Stimulated activated CD8-positive, alpha-beta memory T cell treated with anti-CD3 and anti-CD28 coated beads, Interleukin-2, amount 100 ng/mL, for 1 hour (primary cell): ENCODE results near the gene TGFB1.

Experiments
- DNase-seq, 2 donors: peaks; one replicate each; pipeline ENCODE4 v3.0.0-alpha.2; 2020; ENCODE audit warnings: low read depth in 2 of 2

The TGFB1 gene

DNA sequence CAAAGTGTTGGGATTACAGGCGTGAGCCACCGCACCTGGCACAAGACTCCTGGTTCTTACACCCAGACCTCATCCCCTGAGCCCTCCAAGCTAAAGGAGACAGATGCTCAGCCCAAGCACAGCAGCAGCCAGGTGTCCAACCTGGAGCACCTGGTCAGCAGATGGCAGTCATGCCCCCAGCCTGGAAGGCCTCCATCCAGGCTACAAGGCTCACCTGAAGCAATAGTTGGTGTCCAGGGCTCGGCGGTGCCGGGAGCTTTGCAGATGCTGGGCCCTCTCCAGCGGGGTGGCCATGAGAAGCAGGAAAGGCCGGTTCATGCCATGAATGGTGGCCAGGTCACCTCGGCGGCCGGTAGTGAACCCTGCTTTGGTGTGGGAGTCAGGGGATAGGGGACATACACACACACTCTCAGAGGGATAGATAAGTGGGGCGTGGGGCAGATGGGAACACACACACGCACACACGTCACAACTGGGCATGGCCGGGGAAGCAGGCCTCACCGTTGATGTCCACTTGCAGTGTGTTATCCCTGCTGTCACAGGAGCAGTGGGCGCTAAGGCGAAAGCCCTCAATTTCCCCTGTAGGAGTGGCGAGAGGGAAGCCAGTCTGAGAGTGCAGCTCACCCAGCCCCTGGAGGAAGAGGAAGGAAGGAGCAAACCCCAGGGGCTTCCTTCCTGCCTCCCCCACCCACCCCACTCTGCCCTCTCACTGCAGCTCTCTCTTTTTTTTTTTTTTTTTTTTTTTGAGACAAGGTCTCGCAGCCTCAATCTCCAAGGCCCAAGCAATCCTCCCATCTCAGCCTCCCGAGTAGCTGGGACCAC lies 11.8 kb downstream of the TGFB1 start:
- DNase-seq = no peak

DNA sequence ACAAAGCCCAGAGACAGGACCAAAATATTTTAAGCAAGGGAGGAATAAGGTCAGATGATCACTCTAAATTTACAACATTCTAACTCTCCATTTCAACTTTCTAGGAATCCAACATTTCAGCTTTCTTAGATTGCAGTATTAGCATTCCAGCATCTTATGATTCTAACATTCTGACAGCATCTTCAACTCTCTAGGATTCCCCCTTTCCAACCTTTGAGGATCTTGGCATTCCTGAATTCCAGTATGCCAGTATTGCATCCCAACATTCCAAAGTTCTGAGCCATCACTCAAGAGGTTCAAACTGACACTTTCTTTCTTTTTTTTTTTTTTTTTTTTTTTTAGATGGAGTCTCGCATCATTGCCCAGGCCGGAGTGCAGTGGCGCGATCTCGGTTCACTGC lies 13.8 kb downstream of the TGFB1 start:
- DNase-seq = no peak

DNA sequence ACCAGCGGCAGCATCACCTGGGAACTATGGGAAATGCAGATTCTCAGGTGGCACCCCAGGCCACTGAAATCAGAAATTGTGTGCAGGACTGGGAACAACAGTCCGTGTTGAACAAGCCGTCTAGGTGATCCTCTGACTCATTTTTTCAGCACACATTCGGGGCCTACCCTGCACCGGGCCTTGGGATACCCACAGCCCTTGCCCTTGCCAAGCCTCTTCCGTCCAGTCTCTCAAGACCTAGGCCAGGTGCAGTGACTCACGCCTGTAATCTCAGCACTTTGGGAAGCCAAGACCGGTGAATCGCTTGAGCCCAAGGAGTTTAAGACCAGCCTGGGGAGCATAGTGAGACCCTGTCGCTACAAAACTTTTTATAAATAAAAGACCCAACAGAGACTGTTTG lies 18.3 kb downstream of the TGFB1 start:
- DNase-seq = no peak

DNA sequence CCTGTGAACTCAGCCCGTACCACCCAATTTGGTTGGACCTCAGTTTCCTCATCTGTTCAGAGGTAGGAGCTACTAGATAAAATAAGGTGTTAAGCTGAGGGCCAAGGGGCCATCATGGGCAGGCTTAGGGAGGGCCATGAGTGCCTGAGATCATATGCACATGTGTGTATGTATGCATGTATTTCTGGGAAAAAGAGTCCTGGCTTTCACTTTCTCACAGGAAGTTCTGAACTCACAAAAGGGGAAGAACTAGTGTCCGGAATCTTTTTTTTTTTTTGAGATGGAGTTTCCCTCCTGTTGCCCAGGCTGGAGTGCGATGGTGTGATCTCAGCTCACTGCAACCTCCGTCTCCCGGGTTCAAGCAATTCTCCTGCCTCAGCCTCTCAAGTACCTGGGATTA lies 18.9 kb downstream of the TGFB1 start:
- no peak for DNase-seq

DNA sequence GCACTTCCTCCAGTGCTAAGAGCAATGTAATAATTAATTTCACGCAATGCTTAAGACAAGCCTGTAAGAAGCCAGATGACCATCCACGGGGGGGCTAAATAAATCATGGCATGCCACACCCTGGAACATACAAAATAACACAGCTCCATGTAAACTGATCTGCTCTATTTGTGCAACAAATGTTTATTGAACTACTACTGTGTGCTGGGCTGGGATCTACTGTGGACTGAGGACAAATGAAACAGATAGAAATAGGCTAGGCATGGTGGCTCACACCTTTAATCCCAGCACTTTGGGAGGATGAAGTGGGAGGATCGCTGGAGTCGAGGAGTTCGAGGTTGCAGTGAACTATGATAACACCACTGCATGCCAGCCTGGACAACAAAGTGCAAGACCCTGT lies 21.3 kb downstream of the TGFB1 start:
- DNase-seq = no peak

DNA sequence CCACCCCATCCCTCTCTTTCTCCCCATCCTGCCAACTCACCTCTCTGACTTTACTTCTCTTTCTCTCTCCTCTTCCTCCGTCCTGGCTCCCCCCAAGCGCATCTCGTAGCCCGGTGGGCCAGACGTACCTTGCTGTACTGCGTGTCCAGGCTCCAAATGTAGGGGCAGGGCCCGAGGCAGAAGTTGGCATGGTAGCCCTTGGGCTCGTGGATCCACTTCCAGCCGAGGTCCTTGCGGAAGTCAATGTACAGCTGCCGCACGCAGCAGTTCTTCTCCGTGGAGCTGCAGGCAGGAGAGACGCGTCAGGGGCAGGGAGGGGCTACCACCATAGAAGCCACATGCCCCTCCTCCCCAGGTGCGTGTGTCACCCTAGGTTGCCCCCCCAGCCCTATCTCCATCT lies 21.7 kb downstream of the TGFB1 start:
- no peak for DNase-seq

DNA sequence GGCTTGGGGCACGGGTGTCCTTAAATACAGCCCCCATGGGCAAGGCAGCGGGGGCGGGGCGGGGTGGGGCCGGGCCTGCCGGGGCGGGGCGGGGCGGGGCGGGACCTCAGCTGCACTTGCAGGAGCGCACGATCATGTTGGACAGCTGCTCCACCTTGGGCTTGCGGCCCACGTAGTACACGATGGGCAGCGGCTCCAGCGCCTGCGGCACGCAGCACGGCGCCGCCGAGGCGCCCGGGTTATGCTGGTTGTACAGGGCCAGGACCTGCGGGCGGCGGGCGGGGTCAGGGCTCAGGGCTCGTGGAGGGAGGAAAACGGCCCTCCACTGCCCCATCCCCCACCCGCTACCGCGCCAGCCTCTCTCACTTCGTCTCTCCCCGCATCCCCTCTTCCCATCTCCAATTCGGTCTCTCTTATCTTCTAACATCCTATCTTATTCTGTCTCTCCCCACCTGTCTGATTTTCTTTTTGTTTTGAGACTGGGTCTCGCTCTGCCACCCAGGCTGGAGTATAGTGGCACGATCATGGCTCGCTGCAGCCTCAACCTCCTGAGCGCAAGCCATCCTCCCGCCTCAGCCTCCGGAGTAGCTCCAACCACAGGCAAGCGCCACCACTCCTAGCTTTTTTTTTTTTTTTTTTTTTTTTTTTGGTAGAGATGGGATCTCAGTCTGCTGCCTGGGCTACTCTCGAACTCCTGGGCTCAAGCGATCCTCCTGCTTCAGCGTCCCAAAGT lies 22.6 kb downstream of the TGFB1 start:
- DNase-seq = no peak

DNA sequence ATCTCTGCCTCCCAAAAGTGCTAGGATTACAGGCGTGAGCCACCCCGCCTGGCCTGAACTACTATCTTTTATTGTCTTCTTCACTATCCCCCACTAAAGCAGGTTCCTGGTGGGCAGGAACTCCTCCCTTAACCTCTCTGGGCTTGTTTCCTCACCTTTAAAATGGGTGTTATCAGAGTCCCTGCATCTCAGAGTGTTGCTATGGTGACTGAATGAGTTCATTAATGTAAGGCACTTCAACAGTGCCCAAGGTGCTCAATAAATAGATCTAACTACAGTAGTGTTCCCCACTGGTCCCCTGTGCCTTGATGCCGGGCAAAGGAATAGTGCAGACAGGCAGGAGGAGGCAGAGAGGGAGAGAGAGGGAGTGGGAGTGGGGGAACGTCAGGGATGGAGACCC lies 23.2 kb downstream of the TGFB1 start:
- no peak for DNase-seq

DNA sequence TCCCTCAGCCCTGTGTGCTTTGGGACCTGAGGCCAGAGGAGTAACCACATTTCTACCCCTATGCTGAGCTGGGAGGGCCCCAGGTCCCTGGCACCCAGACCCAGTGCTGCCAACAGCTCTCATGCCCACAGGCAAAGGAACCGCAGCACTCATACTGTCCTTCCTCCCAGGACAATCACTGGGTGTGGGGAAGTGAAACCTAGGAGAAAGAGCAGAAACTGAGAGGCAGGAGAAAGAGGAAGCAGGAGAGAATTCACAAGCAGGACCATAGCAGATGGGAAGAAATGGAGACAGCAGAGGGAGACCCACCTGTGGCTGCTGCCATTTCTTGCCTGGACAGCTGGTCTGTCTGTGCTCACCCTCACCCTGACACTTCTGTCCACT lies 24.9 kb downstream of the TGFB1 start:
- DNase-seq = no peak

DNA sequence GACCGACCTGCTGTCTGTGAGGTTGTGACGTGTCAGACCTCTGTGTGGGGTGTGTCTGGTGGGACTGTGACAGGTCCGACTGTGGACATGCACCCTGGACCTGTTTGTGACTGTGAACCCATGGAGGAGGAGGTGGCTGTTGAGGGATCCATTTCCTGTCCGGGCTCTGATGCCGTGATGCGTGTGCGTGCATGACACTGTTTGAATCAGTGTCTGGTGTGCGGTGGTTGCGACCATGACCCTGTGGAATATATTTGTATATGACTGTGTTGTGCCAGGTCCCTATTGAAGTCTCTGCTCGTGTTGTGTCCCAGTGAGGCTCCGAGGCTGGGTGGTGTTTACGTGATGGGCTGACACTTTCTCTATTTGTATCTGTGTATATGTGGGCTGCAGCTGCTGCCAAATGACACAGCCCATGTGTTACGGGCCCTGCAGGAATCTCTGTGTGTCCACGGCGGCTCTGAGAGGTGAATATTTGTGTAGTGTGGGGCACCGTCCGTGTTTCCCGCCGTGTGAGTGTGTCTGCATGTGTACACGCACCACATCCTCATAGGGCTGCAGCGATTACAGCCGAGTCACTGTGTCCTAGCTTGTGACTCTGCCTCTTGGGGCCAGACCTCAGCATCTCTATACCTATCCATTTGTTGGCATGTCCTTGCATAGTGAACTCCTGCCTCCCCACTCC lies 25.4 kb downstream of the TGFB1 start:
- no peak for DNase-seq

DNA sequence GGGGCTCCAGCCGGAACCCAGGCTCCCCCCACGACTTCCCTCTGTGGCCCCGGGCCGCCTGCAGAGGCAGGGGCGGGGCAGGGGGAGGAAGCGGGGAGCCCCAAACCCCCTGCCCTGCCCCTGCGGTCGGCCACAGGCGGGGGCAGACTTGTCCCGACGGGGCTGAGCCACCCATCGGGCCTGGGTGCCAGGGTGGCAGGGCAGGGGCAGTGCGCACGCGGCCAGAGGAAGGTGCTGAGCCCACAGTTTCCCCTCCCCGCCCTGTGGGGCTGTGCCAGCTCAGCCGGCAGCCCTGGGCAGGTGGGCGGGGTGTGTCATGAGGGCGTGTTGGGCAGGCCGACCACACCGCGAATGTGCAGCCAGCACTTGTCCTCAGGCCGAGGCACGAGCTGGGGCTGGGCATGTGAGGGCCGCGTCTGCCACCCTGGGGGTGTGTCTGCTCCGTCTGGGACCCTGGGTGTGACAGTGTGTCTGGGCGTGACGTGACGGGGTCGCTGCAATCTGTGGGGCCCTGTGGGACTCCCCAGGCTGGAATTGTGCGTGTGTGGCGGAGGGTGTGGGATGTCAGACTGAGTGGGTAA lies 26.1 kb downstream of the TGFB1 start:
- DNase-seq = peak; percentile 69 to 72

DNA sequence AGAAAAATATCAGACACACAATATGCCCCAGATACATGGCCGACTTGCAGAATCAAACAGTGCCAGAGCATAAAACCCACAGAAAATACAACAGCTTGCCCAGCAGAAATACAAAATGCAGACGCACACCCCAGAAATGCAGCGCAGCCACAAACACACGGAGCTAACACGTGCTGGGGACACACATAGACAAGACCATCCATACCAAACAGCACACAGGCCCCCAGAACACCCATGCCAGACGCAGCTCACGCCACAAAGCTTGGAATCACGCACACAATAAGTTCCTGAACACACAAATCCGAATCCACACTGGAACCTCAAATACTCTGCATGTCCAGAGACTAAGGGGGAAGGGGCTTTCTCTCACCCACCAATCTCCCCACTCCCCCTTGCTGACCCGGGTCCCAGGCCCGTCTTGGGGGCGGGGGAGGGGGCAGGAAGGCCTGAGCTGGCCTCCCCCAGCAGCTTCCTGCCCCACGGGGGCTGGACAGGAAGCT lies 26.6 kb downstream of the TGFB1 start:
- no peak for DNase-seq

DNA sequence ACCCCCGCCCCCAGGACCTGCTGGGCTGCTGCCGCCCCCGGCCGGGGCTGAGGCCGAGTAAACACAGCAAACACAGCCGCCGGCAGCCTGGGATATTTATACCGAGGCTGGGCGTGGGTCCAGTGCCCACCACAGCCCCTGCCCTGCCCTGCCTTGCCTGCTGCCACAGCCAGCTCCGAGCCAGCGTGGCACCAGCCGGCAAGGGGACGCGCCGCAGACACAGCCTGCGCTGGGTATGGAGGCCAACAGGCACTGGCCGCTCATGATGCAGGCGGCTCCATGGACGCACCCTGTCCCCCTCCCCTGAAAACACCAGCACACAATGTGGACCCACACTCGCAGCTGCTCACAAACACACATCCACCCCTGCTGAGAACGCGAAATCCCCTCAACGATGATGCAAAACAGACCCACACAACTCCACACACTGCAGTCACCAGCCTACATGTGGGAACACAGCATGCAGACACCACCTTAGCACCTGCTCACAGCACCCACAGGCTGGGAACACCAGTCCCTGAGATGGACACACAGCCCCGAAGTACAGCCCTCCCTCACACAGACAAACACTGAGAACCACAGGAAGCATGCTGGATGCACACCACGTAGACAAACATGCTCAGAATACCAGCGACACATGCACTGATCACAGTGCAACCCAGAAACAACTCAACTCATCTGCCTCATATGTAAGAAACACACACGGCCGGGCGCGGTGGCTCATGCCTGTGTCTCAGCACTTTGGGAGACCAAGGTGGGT lies 27.6 kb downstream of the TGFB1 start:
- no peak for DNase-seq

DNA sequence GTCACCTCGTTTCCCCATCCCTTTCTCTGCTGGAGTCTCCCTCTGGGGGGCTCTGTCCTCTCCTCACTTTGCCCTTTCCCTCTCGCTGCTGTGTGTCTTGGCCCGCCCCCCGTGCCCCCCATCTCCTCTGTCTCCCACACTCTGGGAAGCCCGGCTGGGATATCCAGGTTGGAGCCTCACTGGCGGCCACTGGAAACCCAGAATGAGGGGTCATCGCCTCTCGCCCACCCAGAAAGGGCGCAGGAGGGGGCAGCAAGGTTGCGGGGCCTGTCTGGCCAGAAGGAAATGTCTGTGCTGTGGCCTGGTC lies 28.1 kb downstream of the TGFB1 start:
- DNase-seq = no peak

DNA sequence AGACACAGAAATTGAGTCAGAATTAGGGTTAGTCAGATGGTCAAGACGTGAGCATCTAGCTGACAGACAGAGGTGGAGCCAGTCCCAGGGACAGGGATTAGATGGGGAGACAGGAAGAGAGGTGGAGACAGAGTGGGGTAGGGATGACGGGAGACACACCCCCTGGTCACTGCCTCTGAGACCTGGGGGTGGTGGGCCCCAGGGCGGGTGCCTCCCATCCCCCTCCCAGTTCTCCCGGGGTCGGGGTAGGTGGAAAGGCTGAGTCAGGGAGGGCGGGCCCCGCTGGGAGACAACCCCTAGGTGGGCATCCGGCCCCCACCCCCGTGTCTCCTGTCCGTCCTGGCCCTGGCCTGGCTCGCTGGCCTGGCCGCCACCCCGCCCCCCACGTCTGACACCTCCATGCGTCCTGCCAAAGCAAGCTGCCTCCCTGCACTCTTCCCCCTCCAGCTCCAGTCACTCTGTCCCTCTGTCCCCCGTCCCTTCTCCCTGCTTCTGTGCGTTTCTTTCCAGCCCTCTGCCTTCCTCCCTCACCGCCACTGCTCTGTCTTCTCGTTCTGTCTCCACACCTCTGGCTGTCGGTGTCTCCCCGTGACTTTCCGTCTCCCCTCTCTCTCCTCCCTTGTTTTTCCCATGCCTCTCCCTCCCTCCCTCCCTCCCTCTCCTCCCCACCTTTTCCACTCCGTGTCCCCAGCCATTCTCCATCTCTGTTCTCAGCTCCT lies 28.6 kb downstream of the TGFB1 start:
- no peak for DNase-seq

DNA sequence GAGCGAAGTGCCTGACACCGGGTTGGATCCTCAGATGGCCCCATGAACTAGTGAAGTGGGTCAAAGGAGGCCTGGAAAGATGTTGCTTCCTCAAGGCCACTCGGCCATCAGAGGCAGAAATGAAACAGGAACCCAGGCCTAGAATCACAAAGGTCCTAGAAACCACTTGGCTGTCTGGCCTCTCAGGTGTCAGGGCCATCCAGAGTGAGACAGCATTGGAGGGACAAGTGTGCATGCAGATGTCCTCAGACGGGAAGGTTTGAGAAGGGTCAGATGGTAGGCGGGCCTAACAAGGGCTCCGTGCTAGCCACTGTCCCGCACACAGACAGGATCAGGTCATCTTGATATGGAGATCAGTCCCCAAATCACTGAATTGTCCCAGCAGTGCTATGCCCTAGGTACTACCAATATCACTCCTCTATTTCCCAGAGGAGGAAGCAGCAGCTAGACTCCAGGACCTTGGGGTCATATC lies 29.5 kb downstream of the TGFB1 start:
- DNase-seq = no peak

DNA sequence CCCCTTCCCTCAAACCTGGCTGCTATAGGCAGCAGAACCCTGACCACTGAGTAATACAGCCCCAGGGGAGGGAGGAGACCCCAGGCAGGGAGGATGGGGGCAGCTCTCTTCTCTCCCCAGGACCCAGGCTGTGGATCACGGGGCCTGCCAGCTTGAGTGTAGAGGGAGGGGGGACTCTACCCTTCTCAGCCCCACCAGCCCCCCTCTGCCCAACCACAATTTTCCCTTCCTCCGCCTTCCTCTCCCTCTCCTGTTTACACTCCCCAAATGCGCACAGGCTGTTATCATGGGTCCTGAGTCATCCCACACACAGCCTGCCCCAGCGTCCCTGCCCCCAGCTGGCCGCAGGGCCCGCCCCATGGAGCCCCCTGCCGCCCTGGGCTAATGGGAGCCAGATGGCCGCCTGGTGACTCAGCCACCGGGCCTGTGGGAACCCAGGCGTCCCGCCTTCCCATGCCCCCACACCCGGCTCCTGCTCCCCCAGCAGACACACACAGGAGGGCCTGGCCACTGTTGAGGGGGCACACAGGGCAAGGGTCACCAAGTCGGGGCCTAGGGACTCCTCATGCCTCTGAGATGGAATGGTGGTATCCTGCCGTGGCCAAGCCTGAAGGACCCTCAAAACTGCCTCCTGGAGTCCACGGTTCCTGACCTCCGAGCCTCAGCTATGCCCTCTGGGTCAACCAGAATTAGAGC lies 30.1 kb downstream of the TGFB1 start:
- DNase-seq = no peak

DNA sequence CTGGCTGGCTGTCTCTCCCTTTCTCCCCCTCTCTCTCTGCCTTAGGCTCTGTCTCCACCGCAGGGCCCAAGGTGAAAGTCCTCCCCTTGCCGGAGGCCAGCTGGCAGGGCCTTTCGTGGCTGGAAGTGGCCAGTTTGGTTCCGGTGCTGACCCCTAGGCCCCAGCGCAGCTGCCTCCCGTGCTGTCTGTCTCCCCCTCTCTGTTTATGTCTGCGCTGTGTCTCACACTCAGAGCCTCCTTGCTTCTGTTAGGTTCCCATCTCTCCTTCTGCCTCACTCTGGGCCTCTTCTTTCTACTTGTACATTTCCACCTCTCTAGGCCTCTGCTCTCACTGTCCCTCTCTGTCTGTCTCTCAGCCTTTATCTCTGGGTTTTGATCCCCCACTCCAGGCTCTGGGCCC lies 30.7 kb downstream of the TGFB1 start:
- DNase-seq = no peak

DNA sequence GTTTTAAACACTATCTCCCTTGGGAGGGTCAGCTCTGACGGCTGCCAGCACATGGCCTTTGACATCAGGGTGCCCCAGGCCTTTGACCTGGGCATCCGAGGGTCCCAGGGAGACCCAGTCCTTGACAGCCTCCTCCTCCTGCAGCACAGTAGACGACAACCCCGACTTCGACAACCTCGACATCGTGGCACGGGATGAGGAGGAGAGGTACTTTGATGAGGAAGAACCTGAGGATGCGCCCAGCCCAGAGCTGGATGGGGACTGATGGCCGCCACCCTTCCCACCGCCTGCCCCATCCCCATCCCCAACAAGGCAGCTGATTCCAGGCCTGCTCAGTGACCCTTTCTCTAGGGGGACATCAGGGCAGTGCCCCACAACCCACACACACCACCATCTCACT lies 31.3 kb downstream of the TGFB1 start:
- DNase-seq = no peak

DNA sequence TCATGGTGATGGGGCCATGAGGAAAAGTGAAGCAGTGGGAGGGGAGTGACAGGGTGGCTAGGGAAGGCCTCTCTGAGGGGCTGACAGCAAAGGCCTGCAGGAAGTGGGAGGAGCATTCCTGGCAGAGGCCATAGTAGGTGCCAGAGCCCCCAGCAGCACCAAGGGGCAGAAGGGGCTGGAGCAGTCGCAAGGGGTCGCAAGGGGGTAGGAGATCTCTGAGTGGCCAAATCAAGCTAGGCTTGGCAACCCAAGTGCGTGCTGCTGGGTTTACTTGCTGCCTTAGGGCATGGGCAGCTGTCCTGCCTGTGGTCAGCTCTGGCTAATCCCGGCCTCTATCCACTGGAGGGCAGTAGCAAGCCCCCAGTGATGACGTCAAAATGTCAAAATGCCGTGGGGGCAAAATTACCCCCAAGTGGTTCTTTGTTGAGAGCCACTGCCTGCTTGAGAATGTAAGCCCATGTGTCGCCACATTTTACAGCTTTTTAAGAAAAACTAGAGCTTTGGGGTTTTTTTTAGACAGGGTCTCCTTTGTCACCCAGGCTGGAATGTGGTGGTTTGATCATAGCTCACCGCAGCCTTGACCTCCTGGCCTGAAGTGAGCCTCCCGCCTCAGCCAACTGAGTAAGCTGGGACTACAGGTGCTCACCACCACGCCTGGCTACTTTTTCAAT lies 32.0 kb downstream of the TGFB1 start:
- no peak for DNase-seq
